ENCODE results near the gene ADAMTSL1. TPM values are rescaled to one million over a fixed set of nuclear protein-coding genes. Genes with fewer than 3 reads are reported as not detected.
A peak's percentile ranks its signal among the peaks of the same experiment; 100 is the strongest.

ADAMTSL1 gene
- total RNA-seq, 1 donor from 2014 or later, result 21.2 TPM

DNA sequence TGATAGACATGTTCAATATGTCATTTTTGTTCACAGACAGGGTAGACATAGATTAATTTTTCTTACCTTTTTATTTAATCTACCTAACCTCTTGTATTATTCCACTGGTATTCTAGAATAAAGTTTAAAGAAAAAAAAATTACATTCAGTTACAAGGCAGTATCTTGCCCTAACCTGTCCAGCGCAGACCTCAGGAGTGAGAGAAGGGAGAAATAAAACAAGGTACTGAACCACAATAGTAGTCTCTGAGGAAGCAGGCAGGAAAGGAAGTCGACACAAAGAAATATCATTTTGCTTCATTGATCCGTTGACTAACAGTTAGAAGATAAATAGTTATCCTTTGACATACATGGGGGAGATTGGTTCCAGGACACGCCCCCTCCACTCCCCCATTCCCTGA lies 12.5 kb upstream of the ADAMTSL1 start:
- DNase-seq (ENCODE audit: low read depth), result no peak

DNA sequence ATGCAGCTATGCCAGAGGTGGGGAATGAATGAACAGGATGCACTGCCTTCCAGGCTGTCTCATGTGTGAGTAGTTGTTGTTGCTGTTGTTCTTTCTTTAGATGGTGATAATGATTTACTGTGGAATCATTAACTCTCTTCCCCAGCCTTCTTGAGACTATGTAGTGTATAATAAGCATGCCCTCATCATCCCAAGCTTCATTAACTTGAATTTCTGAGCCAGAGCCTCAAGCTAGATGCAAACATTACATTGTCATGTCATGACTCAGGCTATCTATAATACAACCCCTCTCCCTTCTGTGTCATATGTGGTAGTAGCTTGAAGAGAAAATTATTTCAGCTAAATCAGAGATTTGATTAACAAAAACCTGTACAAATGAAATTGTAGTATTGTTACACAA lies 10.0 kb upstream of the ADAMTSL1 start:
- no peak for DNase-seq (ENCODE audit: low read depth)

DNA sequence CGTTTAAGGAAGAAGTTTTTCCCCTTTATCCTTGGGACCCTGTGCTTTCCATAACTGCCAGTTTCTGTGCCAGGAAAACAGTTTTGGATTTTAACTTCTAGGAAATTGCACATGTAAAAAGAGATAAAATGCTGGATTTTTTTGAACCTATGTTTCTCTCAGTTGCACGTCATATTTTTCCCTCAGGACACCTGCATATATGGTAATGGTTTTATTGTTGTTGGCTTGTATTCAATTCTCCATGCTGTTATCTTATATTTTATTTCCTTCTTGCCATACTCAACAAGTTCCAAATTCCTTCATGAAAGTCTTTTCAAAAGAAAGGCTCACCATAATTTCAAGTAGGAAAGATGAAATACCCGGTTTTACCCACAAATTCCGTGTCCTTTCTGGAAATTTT lies 7.9 kb upstream of the ADAMTSL1 start:
- no peak for DNase-seq (ENCODE audit: low read depth)

DNA sequence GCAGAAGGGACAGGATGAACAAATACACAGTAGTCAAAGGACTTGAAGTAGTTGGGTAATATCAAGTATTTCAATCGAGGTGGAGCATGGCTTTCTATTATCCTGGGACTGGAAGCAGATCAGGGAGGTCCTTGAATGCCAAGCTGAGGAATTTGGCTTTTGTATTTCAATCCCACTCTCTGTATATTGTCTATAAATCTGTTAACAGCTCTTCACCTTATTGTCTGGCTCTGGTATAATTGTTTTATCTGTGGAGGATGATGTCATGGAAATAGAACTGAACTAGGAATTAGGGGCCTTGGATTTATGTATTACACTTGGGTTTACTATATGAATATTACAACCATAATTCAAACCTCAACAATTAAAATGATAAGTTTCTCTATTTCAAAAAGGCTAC lies 6.3 kb upstream of the ADAMTSL1 start:
- no peak for DNase-seq (ENCODE audit: low read depth)

GRCh38 chr9:18472435-18472834 lies 1.5 kb upstream of the ADAMTSL1 start:
- DNase-seq (ENCODE audit: low read depth), result no peak

- DNase-seq (ENCODE audit: low read depth), result no peak
Observed at GRCh38 chr9:18472841-18473251, 1.1 kb upstream of the ADAMTSL1 start.

DNA sequence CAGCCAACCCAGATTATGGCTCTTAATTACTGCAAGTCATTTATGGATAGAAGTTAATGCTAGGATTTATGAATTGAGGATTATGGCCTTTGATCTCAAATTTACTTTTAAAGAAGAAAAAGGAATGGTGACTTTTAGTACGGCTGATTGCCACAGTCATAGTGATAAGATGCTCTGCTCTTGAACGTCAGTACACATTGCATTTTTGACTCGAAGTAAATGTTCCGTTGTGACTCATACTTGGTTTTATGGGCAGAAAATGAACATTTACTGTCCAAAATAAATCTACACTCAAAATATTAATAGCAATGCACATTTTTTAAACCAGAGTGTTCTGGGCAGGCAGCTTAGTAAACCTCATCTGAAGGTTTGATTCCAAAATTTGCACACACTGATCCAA lies 830 bp downstream of the ADAMTSL1 start:
- no peak for DNase-seq (ENCODE audit: low read depth)

DNA sequence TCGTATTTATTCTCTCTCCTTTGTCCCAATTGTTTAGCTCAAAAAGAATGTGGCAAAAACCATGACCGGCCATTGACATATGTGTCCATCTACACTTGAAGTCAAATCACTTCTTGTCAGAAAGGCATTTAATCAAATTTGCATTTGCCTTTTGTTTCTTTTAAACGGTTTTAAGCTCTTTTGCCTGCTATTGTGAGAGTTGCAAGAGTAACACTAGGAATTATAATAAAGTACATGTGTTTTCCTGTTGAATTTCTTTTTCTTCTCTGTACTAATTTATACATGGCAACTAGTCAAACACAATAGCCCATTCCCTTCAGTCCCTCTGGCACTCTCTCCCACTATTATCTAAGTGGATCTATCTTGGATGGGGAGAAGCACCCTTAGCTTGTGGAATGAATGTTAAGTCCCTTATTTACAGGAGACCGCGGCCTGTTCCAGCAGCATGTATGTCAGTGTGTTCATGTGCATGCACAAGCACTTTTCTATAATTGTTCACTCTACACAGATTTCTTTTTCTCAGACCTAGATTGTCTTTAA lies 3.2 kb downstream of the ADAMTSL1 start:
- DNase-seq (ENCODE audit: low read depth), result no peak

DNA sequence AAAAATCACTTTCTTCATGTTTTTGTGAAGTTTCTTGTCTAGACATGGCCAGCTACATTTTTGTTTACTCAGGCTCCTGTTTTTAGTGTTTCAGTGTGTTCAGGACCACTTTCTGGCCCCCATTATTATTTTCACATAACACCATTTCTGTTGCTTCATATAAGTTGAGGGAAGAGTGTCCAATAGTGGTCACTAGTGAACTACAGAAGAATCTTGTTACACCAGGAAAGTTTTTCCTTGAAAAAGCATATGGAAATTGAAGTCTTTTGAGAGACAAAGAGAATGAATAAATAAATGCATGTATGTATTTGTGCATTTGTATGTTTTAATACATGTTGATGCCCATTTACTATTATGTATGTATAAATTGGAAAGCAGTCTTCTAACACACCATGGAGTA lies 3.8 kb downstream of the ADAMTSL1 start:
- DNase-seq (ENCODE audit: low read depth), result no peak

DNA sequence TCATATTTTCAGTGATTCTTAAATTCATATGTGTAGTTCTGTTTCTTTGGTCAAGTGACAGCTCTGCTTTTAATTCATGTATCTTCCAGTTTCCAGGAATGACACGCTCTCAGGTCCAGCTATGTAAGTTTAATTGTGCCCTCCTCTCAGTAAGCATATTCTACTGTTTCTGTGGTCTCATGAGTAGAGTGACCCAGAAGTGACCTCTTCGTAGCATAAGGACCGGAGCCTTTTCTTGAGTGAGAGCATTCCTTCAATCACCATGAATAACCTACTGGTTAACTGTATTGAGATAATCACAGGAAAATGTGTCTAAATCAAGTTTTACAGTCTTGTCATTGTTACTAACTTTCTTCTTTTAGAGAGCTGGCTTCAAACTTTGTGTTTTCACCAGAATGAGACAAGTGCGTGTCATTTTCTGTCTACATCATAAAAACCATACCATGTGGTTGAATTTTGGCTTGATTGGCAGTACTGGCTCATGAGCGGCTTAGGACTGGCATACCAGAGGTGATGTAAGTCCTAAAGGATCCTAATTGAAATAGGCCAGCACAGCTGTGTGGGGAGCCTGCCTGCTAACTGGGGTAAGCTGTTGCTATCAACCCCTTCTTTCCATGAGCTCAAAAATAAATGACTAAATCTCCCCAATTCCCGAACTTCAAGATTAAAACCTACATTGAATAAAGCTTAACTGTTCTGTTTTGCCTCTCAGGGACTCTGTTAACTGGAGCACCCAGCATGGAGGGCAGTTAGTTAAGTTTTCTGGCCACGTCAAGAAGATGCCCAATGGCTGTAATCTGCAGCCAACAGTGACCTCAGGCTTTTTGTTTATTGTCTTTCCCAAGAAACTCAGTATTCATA lies 4.8 kb downstream of the ADAMTSL1 start:
- peak; percentile 90 for DNase-seq (ENCODE audit: low read depth)

- DNase-seq (ENCODE audit: low read depth), result no peak
Observed at GRCh38 chr9:18479405-18479804, 5.5 kb downstream of the ADAMTSL1 start.

DNA sequence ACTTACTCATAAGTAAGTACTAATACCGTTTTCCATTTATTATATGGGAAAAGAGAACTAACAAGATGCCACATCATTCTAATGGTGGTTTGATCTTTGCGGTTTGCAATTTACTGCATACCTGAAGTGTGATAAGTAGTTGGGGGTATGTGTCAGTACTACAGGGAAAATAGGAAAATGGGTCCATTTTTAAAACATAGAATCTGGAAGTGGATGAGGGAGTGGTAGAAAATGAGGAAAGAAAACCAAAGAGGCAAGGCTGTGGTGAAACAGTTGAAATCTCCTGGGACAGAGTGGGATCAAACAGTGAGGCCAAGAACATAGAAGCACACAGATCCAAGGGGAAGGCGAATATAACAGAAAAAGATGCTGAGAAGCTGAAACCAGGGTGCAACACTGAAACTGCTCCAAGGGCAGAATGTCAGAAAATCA lies 6.7 kb downstream of the ADAMTSL1 start:
- peak; percentile 31 for DNase-seq (ENCODE audit: low read depth)

GRCh38 chr9:18482371-18482770 lies 8.4 kb downstream of the ADAMTSL1 start:
- no peak for DNase-seq (ENCODE audit: low read depth)

GRCh38 chr9:18485714-18486113 lies 11.8 kb downstream of the ADAMTSL1 start:
- DNase-seq (ENCODE audit: low read depth), result peak; percentile 65

DNA sequence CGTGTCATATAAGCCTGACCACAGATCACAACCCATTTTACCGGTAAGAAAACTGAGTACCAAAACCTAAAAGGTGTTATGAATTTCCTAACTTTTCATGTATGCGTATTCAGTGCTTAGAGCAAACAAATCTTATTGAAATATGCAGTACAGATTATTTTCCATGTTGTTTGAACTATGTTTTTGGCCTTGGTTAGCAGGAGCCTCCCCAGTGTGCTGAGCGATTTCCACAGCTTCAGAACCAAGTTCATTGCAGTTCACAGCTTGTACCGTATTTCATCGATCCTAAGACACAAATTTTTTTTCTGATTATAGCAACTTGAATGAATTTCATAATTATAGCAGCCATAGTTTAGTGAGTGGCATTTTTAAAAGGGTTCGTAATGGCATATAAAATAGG lies 13.7 kb downstream of the ADAMTSL1 start:
- DNase-seq (ENCODE audit: low read depth), result no peak

DNA sequence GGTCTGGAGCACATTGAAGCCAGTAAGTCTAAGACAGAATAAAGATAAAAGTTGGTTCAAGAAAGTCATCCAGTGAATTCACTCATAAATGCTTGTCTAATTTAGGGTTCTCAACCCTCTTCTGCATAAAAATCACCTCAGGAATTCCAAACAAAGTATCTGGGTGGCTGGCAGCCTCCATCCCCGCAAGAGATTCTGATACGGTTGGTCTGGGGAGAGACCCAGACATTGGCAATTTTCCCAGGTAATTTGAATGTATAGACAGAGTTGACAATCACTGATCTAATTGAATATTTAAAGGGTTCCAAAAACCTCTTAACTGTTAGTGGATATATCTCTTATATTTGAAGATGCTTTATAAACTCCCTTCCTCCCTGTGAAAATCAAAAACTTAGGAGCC lies 14.9 kb downstream of the ADAMTSL1 start:
- no peak for DNase-seq (ENCODE audit: low read depth)

DNA sequence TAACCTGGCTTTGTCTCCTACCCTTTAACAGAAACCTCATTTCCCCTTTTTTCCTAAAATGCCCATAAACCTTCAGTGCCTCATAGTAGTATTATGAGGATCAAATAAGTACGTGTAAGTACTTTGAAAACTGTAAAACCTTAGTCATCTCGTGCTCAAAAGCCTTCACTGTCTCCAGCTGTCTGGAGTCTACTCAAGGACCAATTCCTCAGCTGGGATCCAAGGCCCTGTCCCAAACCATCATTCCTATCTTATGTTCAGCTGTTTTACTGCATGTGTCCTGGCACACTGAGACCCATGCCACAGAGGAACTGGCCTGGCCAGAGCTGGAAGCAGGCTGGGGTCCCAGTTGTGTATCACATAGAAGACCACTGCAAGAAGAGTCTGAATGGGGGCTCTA lies 15.9 kb downstream of the ADAMTSL1 start:
- peak; percentile 86 for DNase-seq (ENCODE audit: low read depth)

- peak; percentile 92 for DNase-seq (ENCODE audit: low read depth)
Observed at GRCh38 chr9:18490641-18491370, 16.9 kb downstream of the ADAMTSL1 start.

DNA sequence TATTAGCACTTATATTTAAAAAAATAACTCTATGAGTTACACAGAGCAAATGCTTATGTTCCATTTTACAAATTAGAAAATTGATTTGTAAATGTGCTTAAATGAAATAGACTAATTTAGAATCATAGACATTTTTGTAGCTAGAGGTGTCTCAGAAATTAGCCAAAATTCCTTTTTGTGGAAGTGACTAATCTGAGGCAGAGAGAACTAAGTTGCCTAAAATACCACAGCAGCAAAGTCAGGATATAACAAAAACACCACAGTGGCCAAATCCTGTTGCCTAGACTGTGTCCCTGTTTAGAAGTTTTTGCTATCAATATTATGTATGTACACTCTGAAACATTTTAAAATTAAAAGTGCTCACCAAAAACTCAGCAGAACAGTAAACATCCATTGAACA lies 18.7 kb downstream of the ADAMTSL1 start:
- DNase-seq (ENCODE audit: low read depth), result peak; percentile 31

DNA sequence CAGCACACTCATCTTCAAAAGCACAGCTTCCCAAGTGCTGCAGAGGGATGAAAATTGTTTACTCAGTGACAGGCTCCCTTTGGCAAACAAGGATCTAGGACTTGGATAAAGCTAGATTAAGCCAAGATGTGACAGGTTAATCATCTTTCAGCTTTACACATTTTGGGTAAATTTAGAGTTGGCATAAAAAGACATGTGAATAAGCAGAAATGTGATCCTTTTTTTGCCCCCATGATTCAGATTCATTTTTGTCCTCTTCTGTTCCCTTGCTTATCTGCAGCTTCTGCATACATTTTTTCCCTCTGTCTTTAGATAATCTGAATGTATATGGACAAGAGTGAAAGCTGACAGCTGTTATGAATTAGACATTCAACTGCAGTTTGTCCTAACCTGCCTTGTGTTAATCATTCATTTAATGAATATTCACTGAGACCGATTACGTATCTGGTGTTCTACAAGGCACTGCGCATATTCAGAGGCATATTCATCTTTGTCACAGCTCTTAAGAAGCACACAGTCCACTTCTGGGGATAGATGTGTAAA lies 19.6 kb downstream of the ADAMTSL1 start:
- DNase-seq (ENCODE audit: low read depth), result no peak

DNA sequence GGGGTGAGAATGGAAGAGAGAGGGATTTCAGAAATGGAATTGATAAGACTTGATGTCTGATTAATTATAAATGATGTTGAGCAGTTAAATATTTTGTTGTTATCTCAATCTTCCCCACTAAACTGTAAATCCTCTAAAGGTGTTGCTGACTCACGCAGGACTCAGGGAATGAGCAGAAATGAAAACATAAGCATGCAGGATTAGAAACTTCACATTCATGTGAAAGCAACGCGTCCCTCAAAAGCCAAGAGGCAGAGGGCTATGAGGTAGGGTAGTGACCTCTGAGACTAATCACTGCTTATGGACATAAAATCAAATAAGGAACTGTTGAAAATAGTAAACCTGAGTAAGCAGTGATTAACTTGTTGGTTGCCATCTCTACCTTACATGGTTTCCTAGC lies 21.1 kb downstream of the ADAMTSL1 start:
- no peak for DNase-seq (ENCODE audit: low read depth)
